GM10266 (cell line): ENCODE results near the gene NFIA.

Experiments
- DNase-seq: peaks from one replicate; pipeline ENCODE4 v3.0.0; 2012; ENCODE audit errors: extremely low spot score
- TF ChIP-seq, protein P1 (sequence below): IDR thresholded peaks from 2 replicates; pipeline ENCODE4 v1.5.1; 2012; ENCODE audit warnings: mild to moderate bottlenecking, low read depth; ENCODE audit not compliant: control insufficient read depth, insufficient read depth; ENCODE audit errors: missing control alignments

The NFIA gene

GRCh38 chr1:61285371-61285885 is 203.1 kb downstream of the NFIA start:
- TF ChIP-seq, protein P1, sequence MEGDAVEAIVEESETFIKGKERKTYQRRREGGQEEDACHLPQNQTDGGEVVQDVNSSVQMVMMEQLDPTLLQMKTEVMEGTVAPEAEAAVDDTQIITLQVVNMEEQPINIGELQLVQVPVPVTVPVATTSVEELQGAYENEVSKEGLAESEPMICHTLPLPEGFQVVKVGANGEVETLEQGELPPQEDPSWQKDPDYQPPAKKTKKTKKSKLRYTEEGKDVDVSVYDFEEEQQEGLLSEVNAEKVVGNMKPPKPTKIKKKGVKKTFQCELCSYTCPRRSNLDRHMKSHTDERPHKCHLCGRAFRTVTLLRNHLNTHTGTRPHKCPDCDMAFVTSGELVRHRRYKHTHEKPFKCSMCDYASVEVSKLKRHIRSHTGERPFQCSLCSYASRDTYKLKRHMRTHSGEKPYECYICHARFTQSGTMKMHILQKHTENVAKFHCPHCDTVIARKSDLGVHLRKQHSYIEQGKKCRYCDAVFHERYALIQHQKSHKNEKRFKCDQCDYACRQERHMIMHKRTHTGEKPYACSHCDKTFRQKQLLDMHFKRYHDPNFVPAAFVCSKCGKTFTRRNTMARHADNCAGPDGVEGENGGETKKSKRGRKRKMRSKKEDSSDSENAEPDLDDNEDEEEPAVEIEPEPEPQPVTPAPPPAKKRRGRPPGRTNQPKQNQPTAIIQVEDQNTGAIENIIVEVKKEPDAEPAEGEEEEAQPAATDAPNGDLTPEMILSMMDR = no peak
- no peak for DNase-seq

DNA sequence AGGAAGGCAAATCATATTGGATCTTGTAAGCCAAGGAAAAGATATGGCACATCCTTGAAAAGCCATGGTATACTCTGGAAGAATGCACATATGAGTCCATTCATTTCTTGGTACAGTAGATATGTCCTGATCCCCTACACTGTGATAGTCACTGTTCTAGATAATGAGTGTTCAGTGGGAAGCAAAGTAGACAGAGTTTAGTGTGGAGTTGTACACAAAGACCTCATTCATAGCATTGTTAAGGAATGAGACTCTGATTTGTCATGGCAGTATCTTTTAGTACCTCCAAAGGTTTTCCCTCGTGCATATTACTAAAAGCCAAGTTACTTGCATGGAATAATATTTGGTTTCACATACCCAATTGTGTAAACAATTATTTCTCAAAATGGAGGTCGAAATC is 204.7 kb downstream of the NFIA start:
- DNase-seq = no peak
- TF ChIP-seq, protein P1 = no peak

DNA sequence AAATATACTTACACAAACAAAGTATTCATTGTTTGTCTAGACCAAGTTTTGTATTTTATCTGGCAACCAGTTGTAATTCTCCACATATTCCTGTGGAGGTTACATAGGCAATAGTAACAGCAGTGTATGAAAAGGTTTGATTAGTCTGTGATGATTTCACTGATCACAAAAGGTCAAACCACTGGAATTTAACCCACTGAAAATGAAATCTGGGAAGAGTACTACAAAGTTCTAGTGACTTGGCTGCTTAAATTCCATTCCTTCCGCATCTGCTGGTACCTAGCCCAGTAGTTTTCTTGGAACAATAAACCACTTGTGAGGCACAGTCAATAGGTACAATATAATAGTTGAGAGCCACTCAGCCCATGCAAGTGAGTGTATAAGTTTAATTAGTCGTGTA is 205.4 kb downstream of the NFIA start:
- no peak for DNase-seq
- TF ChIP-seq, protein P1 = no peak

GRCh38 chr1:61289232-61290098 is 207.1 kb downstream of the NFIA start:
- TF ChIP-seq, protein P1 = no peak
- DNase-seq = no peak

DNA sequence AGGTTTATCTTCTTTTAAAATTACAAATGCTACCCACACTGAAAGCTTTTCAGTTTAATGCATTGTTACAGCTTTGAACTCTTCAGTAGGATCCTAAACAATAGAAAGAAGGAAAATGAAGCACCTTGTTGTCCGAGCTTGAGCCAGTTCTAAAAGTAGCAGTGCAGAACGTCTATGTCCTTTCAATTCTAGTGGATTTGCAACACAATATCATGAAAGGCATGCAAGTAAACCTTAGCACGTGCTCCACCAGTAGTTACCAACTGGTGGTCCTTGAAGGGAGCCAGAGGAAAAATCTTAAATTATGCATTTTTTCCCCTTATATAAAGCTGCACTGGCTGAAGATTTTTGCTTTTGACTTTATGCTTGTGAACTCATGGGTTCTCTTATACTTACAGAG is 208.2 kb downstream of the NFIA start:
- no peak for DNase-seq
- TF ChIP-seq, protein P1 = no peak

- TF ChIP-seq, protein P1 = no peak
- DNase-seq = no peak
Observed at GRCh38 chr1:61293197-61293596, 210.8 kb downstream of the NFIA start.

DNA sequence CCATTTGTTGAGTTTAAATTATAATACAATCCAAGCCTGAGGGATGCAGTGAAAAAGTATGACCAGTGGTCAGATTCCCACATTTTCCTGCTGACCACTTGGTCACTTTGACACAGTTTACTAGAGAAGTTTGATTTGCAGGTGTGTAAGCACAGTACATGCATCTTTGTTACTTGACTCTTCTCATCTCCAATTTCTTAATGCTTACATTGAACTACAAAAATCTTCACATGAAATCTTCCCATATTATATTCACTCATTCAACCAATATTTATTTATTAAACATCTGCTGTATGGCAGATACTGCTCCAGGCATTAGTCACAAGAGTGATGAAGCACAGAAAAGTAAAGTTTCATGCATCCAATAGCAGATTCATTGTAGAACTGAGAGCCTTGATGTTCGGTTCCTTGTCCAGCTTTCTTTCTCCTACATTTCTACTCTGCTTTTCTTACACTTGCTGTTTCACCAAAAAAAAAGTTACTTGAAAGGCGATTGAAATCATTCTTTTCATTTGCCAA is 211.7 kb downstream of the NFIA start:
- DNase-seq = no peak
- TF ChIP-seq, protein P1 = no peak
